Hematopoietic multipotent progenitor cell treated with erythropoietin and hydrocortisone succinate and interleukin-3 and kit ligand, for 6 days (in vitro differentiated cells): ENCODE results near the gene GLOD4.
"Not testable (repeated sequence)": the region's sequence is repeated elsewhere in the genome, so short reads cannot be mapped to it uniquely, and the experiment has no call there.

Source experiments
- DNase-seq: peaks from one replicate; pipeline ENCODE4 v3.0.0-alpha.2; 2015

Gene GLOD4

GRCh38 chr17:781805-782731 lies at the start of gene GLOD4, which contains the start of gene MRM3:
Gene GLOD4 (minus strand): TSS chr17:782280. CDS start chr17:782255, 25 bp downstream.
Gene MRM3 (plus strand): TSS chr17:782353. CDS start chr17:782379, 26 bp downstream.
- DNase-seq = peak; percentile 90

GRCh38 chr17:830950-831349 lies 48.9 kb upstream of the GLOD4 start:
- DNase-seq = no peak

- no peak for DNase-seq
Measured at GRCh38 chr17:830381-830780, 48.3 kb upstream of the GLOD4 start.

GRCh38 chr17:829614-830013 lies 47.5 kb upstream of the GLOD4 start:
- not testable (repeated sequence) for DNase-seq

- no peak for DNase-seq
Measured at GRCh38 chr17:828761-829160, 46.7 kb upstream of the GLOD4 start.

GRCh38 chr17:826778-827177 lies 44.7 kb upstream of the GLOD4 start:
- no peak for DNase-seq

GRCh38 chr17:825216-825615 lies 43.1 kb upstream of the GLOD4 start:
- DNase-seq = no peak

- no peak for DNase-seq
Measured at GRCh38 chr17:824378-824777, 42.3 kb upstream of the GLOD4 start.

- no peak for DNase-seq
Measured at GRCh38 chr17:823501-823902, 41.4 kb upstream of the GLOD4 start.

GRCh38 chr17:819251-819650 lies 37.2 kb upstream of the GLOD4 start:
- DNase-seq = no peak

- DNase-seq = no peak
Measured at GRCh38 chr17:814371-814770, 32.3 kb upstream of the GLOD4 start.

GRCh38 chr17:812638-813204 lies 30.6 kb upstream of the GLOD4 start:
- DNase-seq = no peak

- no peak for DNase-seq
Measured at GRCh38 chr17:811051-811784, 29.1 kb upstream of the GLOD4 start.

GRCh38 chr17:807523-808294 lies 25.6 kb upstream of the GLOD4 start:
- DNase-seq = no peak

GRCh38 chr17:806781-807522 lies 24.9 kb upstream of the GLOD4 start:
- no peak for DNase-seq

- DNase-seq = no peak
Measured at GRCh38 chr17:806346-806745, 24.3 kb upstream of the GLOD4 start.

GRCh38 chr17:805886-806285 lies 23.8 kb upstream of the GLOD4 start:
- not testable (repeated sequence) for DNase-seq

GRCh38 chr17:804541-805435 lies 22.7 kb upstream of the GLOD4 start:
- no peak for DNase-seq

- no peak for DNase-seq
Measured at GRCh38 chr17:802901-803881, 21.1 kb upstream of the GLOD4 start.

- no peak for DNase-seq
Measured at GRCh38 chr17:802481-802880, 20.4 kb upstream of the GLOD4 start.
